ENCODE measurements around the gene TOX3.

Gene TOX3

GRCh38 chr16:52563767-52564611 lies 17.0 kb upstream of the TOX3 start:
- no peak for DNase-seq (ENCODE audit: low read depth)

GRCh38 chr16:52562770-52563169 lies 15.8 kb upstream of the TOX3 start:
- no peak for DNase-seq (ENCODE audit: low read depth)

DNA sequence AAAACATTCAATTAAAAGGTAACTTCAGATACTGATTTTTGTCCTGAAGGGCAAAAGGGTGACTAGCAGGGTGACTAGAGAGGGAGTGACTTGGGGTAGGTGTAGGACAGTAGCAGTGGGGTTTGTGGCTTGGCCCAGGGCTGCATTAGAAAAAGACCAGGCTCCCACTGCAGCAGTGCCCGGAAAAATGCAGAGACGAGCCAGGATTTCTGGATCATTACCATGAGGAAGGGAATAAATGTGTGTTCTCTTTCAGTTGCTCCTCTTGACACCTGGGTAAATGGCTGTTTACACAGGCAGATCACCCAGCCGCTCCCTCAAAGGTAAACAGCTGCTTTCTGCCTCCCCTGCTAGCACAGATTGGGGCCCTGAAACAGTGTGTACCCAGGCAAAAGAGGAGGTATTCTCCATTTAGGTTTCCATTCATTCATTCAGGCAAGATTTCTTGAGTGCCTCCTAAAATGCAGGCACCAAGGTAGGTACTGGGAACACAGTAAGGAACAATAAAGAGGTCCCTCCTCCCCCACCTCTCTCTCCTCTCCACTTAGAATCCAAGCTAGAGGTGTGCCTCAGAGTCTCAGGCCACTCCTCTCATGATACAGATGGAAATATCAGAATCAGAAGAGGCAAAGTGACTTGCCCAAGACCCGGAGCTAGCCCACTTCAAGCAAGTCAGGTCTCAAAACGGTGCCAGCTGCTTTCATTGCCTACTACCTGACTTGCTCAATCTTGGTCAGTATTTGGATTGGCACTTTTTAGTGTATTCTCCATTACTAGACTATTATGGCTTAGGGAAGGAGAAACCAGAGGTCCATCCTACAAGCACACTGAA lies 15.2 kb upstream of the TOX3 start:
- no peak for DNase-seq (ENCODE audit: low read depth)

- no peak for DNase-seq (ENCODE audit: low read depth)
These were observed 11.5 kb upstream of the TOX3 start for GRCh38 chr16:52558448-52558847.

DNA sequence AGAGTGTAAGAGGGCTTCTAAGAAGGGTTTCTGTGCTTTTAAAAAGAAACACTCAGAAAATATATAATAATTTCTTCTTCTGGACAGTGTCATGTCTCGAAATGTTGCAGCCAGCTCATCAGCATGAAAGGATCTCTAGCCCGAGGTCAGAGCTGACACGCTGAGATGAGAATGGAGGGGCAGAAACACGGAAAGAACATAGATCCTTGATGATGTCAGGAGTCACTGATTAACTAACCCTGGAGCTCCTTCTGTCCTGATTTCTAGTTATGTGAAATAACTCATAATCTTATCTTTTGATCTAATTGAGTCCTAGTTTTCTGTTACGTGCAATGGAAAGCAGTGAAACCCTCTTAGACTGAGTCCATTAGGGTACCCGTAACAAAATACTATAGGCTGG lies 10.3 kb upstream of the TOX3 start:
- DNase-seq (ENCODE audit: low read depth) = no peak

GRCh38 chr16:52556083-52556482 lies 9.1 kb upstream of the TOX3 start:
- DNase-seq (ENCODE audit: low read depth) = no peak

DNA sequence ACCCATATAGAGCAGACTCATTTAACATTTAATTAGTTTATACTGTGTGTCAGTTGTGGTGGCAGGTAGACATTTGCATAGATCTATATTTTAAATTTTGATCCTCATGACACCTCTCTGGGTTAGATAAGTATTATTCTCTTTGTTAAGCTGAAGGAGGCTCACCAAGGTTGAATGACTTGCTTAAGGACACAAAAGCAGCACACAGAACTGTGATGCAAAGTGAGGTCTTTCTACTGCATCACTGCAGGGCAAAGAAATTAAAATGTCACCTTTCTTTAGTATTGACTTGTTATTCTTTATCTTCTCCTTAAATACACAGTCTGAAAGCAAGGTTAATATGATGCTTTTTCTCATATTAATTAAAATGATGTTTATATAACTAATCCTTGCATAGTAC lies 8.6 kb upstream of the TOX3 start:
- no peak for DNase-seq (ENCODE audit: low read depth)

- no peak for DNase-seq (ENCODE audit: low read depth)
These were observed 7.4 kb upstream of the TOX3 start for GRCh38 chr16:52554334-52554733.

- no peak for DNase-seq (ENCODE audit: low read depth)
These were observed 6.4 kb upstream of the TOX3 start for GRCh38 chr16:52553322-52553721.

GRCh38 chr16:52552643-52553042 lies 5.7 kb upstream of the TOX3 start:
- DNase-seq (ENCODE audit: low read depth) = no peak

- DNase-seq (ENCODE audit: low read depth) = no peak
These were observed 2.2 kb upstream of the TOX3 start for GRCh38 chr16:52549011-52549692.

- DNase-seq (ENCODE audit: low read depth) = no peak
These were observed 1.5 kb upstream of the TOX3 start for GRCh38 chr16:52548261-52549010.

DNA sequence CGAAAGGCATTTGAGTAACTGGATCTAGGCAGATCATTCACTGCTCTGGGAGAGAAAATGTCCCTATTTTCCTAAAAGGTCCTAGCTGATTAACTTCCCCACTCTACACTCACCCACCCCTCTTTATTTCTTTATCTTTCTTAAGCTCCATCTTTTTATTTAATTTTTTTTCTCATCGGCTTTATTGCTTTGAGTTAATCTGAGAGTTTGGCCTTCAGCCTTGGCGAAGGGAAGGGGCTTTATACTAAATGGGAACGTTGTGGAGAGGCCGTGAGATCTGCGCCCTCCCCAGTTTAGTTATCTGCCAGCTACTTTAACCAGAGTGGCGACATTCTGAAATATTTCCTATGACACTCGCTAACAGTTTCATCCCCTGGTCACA lies 882 bp upstream of the TOX3 start:
- DNase-seq (ENCODE audit: low read depth) = no peak

GRCh38 chr16:52546291-52547003 lies 496 bp downstream of the TOX3 start:
- no peak for DNase-seq (ENCODE audit: low read depth)

DNA sequence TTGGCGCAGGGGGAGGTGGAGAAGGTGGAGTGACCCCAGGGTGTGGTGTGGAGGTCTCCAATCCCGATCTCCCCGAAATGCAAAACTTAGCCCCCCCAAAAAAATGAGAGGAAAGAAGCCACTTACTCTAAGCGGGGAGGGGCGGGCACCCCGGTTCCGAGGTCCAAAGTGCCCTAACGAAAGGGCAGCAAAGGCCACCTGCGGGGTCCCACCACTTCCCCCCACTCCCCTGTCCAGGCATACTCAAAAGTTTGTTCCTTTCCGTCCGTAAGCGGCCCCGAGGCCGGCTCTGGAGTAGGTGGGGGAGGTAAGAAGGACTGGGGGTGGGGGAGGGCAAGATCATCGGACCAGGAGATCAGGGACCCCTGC lies 1.1 kb downstream of the TOX3 start:
- no peak for DNase-seq (ENCODE audit: low read depth)

- DNase-seq (ENCODE audit: low read depth) = no peak
These were observed 1.6 kb downstream of the TOX3 start for GRCh38 chr16:52545222-52545897.

- DNase-seq (ENCODE audit: low read depth) = no peak
These were observed 2.2 kb downstream of the TOX3 start for GRCh38 chr16:52544703-52545102.

GRCh38 chr16:52543654-52544053 lies 3.3 kb downstream of the TOX3 start:
- DNase-seq (ENCODE audit: low read depth) = no peak

DNA sequence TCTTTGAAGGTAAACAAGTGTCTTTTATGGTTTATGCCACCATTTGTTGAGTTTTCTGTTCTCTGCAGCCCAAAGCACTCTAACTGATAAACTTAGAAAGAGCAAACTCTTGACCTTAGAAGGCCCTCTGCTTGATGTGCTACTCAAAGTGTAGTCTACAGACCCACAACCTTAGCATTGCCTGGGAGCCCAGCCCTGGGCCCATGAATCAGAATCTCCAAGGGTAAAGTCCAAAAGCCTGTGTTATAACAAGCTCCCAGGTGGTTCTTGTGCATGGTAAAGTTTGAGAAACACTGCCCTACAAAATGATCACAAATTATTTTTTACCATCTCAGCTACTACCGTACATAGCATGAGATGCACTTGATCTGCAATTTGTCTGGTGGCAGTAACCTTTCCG lies 6.0 kb downstream of the TOX3 start:
- no peak for DNase-seq (ENCODE audit: low read depth)

DNA sequence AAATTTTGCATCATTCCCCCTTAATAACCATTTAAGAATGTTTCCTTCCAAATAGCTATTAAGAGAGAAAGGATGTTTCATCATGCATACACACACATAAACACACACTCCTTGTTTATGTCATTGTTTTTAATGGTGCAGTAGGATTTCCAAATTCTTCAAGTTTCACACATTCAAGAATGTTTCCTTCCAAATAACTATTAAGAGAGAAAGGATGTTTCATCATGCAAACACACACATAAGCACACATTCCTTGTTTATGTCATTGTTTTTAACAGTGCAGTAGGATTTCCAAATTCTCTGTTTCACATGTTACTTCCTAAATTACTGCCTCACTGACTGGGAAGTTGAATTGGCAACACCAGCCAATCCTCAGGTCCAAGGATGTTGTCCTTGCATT lies 7.8 kb downstream of the TOX3 start:
- DNase-seq (ENCODE audit: low read depth) = no peak

DNA sequence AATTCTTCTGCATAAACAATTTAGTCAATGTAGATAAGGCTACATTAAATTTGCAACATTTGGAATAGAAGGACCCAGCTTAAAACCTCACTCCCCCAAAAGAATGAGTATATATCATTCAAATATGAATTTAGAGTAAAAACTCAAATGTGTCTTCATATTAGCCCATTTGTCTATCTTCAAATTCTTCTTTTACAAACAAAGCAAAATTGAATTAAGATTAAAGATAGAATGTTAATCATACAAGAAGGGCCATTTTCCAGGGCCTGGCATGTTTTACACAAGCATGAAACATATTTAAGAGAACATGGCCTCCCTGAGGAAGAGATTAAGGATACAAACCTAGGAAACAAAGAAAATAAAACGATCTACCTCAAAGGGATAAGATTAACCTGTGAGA lies 8.4 kb downstream of the TOX3 start:
- no peak for DNase-seq (ENCODE audit: low read depth)

Data from stromal cell of bone marrow (primary cell).